GM23338 (cell line): ENCODE results near the gene LRRC63. TPM values are rescaled to one million over a fixed set of nuclear protein-coding genes. Genes with fewer than 3 reads are reported as not detected.

Source experiments
- ATAC-seq: fragments of 200-7000 bp; cut with Tn5 transposase; 3 replicates; pipeline ENCODE4 v1.9.1; 2020
- DNase-seq: peaks from one replicate; pipeline ENCODE4 v3.0.0-alpha.2; 2015; ENCODE audit warnings: low spot score
- H2AFZ ChIP-seq: fragments of 200-600 bp; sonication (generic); 2 replicates; pipeline ENCODE4 v1.8.0; 2016; ENCODE audit warnings: antibody characterized with exemption, mild to moderate bottlenecking, moderate library complexity
- H3F3A ChIP-seq: fragments of 200-600 bp; sonication (generic); replicated peaks from 2 replicates; pipeline ENCODE4 v1.8.0; 2017; ENCODE audit warnings: antibody characterized with exemption, mixed run types, low read depth
- H3K27ac ChIP-seq: fragments of 200-600 bp; sonication (generic); 2 replicates; pipeline ENCODE4 v1.6.1; 2016; ENCODE audit warnings: low read depth
- H3K27me3 ChIP-seq: fragments of 200-600 bp; sonication (generic); 2 replicates; pipeline ENCODE4 v1.8.0; 2016; ENCODE audit warnings: mild to moderate bottlenecking, mixed run types, moderate library complexity; ENCODE audit not compliant: insufficient read depth
- H3K36me3 ChIP-seq: fragments of 200-600 bp; sonication (generic); 2 replicates; pipeline ENCODE4 v1.8.0; 2016; ENCODE audit warnings: mild to moderate bottlenecking; ENCODE audit not compliant: insufficient read depth
- H3K4me1 ChIP-seq: fragments of 200-600 bp; sonication (generic); 2 replicates; pipeline ENCODE4 v1.8.0; 2016; ENCODE audit warnings: mild to moderate bottlenecking, moderate library complexity; ENCODE audit not compliant: insufficient read depth
- H3K4me2 ChIP-seq: fragments of 200-600 bp; sonication (generic); 2 replicates; pipeline ENCODE4 v1.7.1; 2017; ENCODE audit warnings: mixed run types
- H3K4me3 ChIP-seq: fragments of 200-600 bp; sonication (generic); 2 replicates; pipeline ENCODE4 v1.6.1; 2016; ENCODE audit warnings: mixed run types
- H3K79me2 ChIP-seq: fragments of 200-600 bp; sonication (generic); replicated peaks from 2 replicates; pipeline ENCODE4 v1.8.0; 2017; ENCODE audit warnings: mild to moderate bottlenecking; ENCODE audit not compliant: insufficient read depth
- H3K9me2 ChIP-seq: fragments of 200-600 bp; sonication (generic); 2 replicates; pipeline ENCODE4 v1.8.0; 2017; ENCODE audit not compliant: insufficient read depth
- H4K20me1 ChIP-seq: fragments of 200-600 bp; sonication (generic); replicated peaks from 2 replicates; pipeline ENCODE4 v1.8.0; 2017; ENCODE audit warnings: mild to moderate bottlenecking; ENCODE audit not compliant: insufficient read depth
- H3K27ac Mint-ChIP-seq: 2 replicates; pipeline ENCODE4 v1.8.0; 2020; ENCODE audit warnings: inconsistent platforms, mild to moderate bottlenecking, moderate library complexity, mixed read lengths
- H3K27me3 Mint-ChIP-seq: 3 replicates; pipeline ENCODE4 v1.8.0; 2022; ENCODE audit warnings: low read depth, mild to moderate bottlenecking, moderate library complexity, mixed read lengths, inconsistent platforms; ENCODE audit not compliant: insufficient read depth, poor library complexity
- H3K36me3 Mint-ChIP-seq: 3 replicates; pipeline ENCODE4 v1.8.0; 2021; ENCODE audit warnings: low read depth, mild to moderate bottlenecking, inconsistent platforms, moderate library complexity, mixed read lengths
- H3K4me1 Mint-ChIP-seq: 3 replicates; pipeline ENCODE4 v1.8.0; 2020; ENCODE audit warnings: mild to moderate bottlenecking, inconsistent platforms, mixed read lengths
- H3K4me3 Mint-ChIP-seq: 3 replicates; pipeline ENCODE4 v1.8.0; 2021; ENCODE audit warnings: moderate library complexity, mild to moderate bottlenecking, inconsistent platforms, mixed read lengths
- H3K9me3 Mint-ChIP-seq: 3 replicates; pipeline ENCODE4 v1.8.0; 2020; ENCODE audit warnings: moderate library complexity, mild to moderate bottlenecking, inconsistent platforms, mixed read lengths
- CREB1 ChIP-seq: fragments of 250-450 bp; sonication (Bioruptor Pico); IDR thresholded peaks from 2 replicates; pipeline ENCODE4 v1.5.0; 2020; ENCODE audit warnings: low read depth, mild to moderate bottlenecking, moderate library complexity
- CTCF ChIP-seq, 2 experiments: fragments of 200-600 bp in 1 of 2; sonication (generic) in 1 of 2; conservative IDR thresholded peaks; 2 replicates each; pipeline versions ENCODE4 v1.5.1 to v1.6.1; 2016 to 2017; ENCODE audit warnings: antibody characterized with exemption in 2 of 2, low read depth in 2 of 2, mild to moderate bottlenecking in 2 of 2, moderate library complexity in 1 of 2
- ETS1 ChIP-seq: IDR thresholded peaks from 2 replicates; pipeline ENCODE4 v1.6.1; 2016; ENCODE audit warnings: antibody characterized with exemption
- EZH2 ChIP-seq: fragments of 200-600 bp; sonication (generic); IDR thresholded peaks from one replicate; pipeline ENCODE4 v1.8.0; 2017; ENCODE audit warnings: antibody characterized with exemption, mild to moderate bottlenecking, low read depth; ENCODE audit not compliant: unreplicated experiment
- EZH2phosphoT487 ChIP-seq: fragments of 200-600 bp; sonication (generic); IDR thresholded peaks from one replicate; pipeline ENCODE4 v1.8.1; 2018; ENCODE audit warnings: antibody characterized with exemption; ENCODE audit not compliant: unreplicated experiment
- JUNB ChIP-seq: IDR thresholded peaks from one replicate; pipeline ENCODE4 v1.6.1; 2016; ENCODE audit warnings: antibody characterized with exemption; ENCODE audit not compliant: unreplicated experiment
- NANOG ChIP-seq: IDR thresholded peaks from 2 replicates; pipeline ENCODE4 v1.6.1; 2016; ENCODE audit warnings: antibody characterized with exemption, borderline replicate concordance
- POLR2AphosphoS5 ChIP-seq: IDR thresholded peaks from 2 replicates; pipeline ENCODE4 v1.6.1; 2016; ENCODE audit warnings: antibody characterized with exemption, low read depth
- REST ChIP-seq: IDR thresholded peaks from one replicate; pipeline ENCODE4 v1.6.1; 2018; ENCODE audit warnings: antibody characterized with exemption; ENCODE audit not compliant: unreplicated experiment
- STAT1 ChIP-seq: IDR thresholded peaks from one replicate; pipeline ENCODE4 v1.6.1; 2016; ENCODE audit warnings: antibody characterized with exemption; ENCODE audit not compliant: unreplicated experiment
- ZNF114 ChIP-seq: fragments of 250-450 bp; sonication (Bioruptor Pico); IDR thresholded peaks from 2 replicates; pipeline ENCODE4 v1.5.0; 2020; ENCODE audit warnings: mild to moderate bottlenecking, moderate library complexity
- ZNF331 ChIP-seq: fragments of 250-450 bp; sonication (Bioruptor Pico); IDR thresholded peaks from 2 replicates; pipeline ENCODE4 v1.5.0; 2020; ENCODE audit warnings: low read depth, mild to moderate bottlenecking, moderate library complexity
- ZNF462 ChIP-seq: fragments of 250-450 bp; sonication (Bioruptor Pico); IDR thresholded peaks from 2 replicates; pipeline ENCODE4 v1.5.0; 2020; ENCODE audit warnings: mild to moderate bottlenecking, moderate library complexity
- polyA plus RNA-seq: library from polyadenylated mRNA; unstranded; fragments of >200 nt; fragmentation: Nextera tagmentation; extraction: Ambion mirVana; gene quantifications from 2 replicates; pipeline ENCODE4 v1.2.1, GENCODE V29; 2016
- total RNA-seq: library from RNA; depleted of rRNA; stranded (reverse); fragments of >200 nt; shearing (Covaris generic); gene quantifications from 2 replicates; pipeline ENCODE4 v1.2.3, GENCODE V29; 2014

Gene LRRC63
- total and polyA plus RNA-seq, 2 experiments from 2014 or later, result not detected

GRCh38 chr13:46172531-46172991, 39.2 kb upstream of the LRRC63 start:
- H3K9me3 Mint-ChIP-seq, result no peaks in the 10 kb centered on the region
- no peaks in the 10 kb centered on the region for H3F3A ChIP-seq
- H2AFZ ChIP-seq, result peak overlapping the region; percentile 1; the same call in 1 of the 2 replicates
- H3K27me3 ChIP-seq, result no peaks in the 10 kb centered on the region
- H3K9me2 ChIP-seq, result no peaks in the 10 kb centered on the region
- no peaks in the 10 kb centered on the region for H3K79me2 ChIP-seq
- peaks cover 16% of the 10 kb centered on the region for H3K4me1 Mint-ChIP-seq
- no peak overlapping the region for H3K27ac ChIP-seq
- H3K4me3 Mint-ChIP-seq, result no peak overlapping the region
- no peak overlapping the region for H3K4me2 ChIP-seq
- ATAC-seq (no peak), DNase-seq (no peak)
- TF ChIP-seq ZNF114 (CRISPR knock-in tag), result no peak
- no peak for TF ChIP-seq CREB1 (CRISPR knock-in tag)
- TF ChIP-seq JUNB, result no peak
- TF ChIP-seq ETS1, result no peak
- TF ChIP-seq ZNF462 (CRISPR knock-in tag), result no peak
- no peak for TF ChIP-seq CTCF (conservative IDR thresholded peaks at IDR 0.05; ENCODE audit: low read depth in 2 of 2)
- no peak for TF ChIP-seq ZNF331 (CRISPR knock-in tag)
- no peak for TF ChIP-seq EZH2phosphoT487
- no peak for TF ChIP-seq REST
- no peak for TF ChIP-seq POLR2AphosphoS5
- TF ChIP-seq NANOG, result no peak
- no peak for TF ChIP-seq STAT1
- TF ChIP-seq EZH2, result no peak
- no peak overlapping the region for H3K27ac Mint-ChIP-seq
- H4K20me1 ChIP-seq, result no peaks in the 10 kb centered on the region
- H3K4me1 ChIP-seq, result peaks cover 10% of the 10 kb centered on the region
- H3K4me3 ChIP-seq, result no peak overlapping the region
- H3K27me3 Mint-ChIP-seq, result peaks cover 4% of the 10 kb centered on the region
- no peaks in the 10 kb centered on the region for H3K36me3 Mint-ChIP-seq
- H3K36me3 ChIP-seq, result no peaks in the 10 kb centered on the region
